Hematopoietic multipotent progenitor cell treated with erythropoietin and hydrocortisone succinate and interleukin-3 and kit ligand, for 8 days (in vitro differentiated cells): ENCODE measurements around the gene PGBD1.
A peak's percentile ranks its signal among the peaks of the same experiment; 100 is the strongest.

ENCODE experiments used
- DNase-seq: peaks from one replicate; pipeline ENCODE4 v3.0.0-alpha.2; 2015

Gene PGBD1, protein sequence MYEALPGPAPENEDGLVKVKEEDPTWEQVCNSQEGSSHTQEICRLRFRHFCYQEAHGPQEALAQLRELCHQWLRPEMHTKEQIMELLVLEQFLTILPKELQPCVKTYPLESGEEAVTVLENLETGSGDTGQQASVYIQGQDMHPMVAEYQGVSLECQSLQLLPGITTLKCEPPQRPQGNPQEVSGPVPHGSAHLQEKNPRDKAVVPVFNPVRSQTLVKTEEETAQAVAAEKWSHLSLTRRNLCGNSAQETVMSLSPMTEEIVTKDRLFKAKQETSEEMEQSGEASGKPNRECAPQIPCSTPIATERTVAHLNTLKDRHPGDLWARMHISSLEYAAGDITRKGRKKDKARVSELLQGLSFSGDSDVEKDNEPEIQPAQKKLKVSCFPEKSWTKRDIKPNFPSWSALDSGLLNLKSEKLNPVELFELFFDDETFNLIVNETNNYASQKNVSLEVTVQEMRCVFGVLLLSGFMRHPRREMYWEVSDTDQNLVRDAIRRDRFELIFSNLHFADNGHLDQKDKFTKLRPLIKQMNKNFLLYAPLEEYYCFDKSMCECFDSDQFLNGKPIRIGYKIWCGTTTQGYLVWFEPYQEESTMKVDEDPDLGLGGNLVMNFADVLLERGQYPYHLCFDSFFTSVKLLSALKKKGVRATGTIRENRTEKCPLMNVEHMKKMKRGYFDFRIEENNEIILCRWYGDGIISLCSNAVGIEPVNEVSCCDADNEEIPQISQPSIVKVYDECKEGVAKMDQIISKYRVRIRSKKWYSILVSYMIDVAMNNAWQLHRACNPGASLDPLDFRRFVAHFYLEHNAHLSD

DNA sequence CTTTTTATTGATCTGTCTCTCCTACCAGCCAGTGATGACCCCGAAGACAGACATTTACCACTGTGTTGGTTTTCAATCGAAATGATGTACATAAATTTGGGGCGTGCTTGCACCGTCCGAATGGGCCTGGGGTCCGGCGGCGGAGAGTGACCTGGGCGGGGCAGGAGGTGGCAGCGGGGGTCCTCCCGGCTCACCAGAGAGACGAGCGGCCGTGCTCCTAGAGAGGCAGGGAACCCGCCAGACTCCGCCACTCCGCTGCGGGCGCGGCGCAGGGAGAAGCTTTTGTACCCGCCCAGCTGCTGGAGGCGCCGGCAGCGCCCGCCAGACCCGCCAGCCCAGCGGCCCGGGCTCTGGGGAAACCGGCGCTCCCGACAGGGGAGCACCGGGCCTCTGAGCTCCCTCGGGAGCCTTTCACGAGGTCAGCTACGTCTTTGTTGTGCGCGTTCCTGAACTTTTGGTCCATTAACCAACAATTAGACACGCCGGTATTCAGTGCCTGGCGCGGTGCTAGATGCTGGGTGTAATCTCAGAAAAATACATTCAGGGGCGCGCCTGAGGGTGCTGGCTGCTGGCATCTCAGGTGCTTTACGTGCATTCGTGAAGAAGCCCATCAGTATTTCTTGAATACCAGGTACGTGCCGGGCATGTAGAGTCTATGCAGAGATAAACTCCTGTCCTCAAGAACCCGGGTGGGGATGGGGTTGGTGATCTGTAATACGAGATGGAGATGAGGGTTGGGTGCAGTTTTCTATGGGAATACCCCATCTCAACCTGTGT, at the start of gene PGBD1:
Gene PGBD1, plus strand, starts transcription at position 285 of the 777 bp plus-strand sequence. CDS start 2,242 bp downstream, outside the sequence.
- peak; percentile 75 for DNase-seq

DNA sequence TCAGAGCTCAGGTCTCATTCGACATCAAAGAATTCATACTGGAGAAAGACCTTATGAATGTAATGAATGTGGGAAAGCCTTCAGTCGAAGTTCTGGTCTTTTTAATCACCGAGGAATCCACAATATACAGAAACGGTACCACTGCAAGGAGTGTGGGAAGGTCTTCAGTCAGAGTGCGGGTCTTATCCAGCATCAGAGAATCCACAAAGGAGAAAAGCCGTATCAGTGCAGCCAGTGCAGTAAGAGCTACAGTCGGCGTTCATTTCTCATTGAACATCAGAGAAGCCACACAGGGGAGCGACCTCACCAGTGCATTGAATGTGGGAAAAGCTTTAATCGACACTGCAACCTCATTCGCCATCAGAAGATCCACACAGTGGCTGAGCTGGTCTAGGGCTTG, 48.6 kb upstream of the PGBD1 start:
- no peak for DNase-seq

DNA sequence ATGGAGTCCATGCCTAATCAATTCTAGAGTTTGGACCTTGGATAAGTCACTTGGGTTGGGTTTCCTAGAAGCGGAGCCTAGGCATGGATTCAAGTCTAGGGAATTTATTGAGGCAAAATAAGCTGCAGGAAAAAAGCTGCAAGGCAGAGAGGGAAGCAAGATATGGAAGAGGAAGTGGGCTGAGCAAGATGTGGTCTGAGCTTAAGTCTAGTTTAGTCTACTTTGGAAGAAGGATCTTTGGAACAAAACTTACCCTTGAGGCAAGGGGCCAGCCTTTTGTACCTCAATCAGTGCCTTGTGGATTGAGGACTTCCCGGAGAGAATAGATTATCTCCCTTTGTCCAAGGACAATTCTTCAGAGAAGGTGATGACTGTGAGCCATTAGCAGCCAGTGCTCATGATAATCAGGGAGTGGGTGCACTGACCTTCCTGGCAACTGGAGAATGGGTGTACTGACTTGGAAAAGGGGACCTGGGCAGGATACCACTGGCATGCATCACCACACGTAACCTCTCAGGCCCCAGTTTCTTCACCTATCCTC, 45.4 kb upstream of the PGBD1 start:
- DNase-seq, result no peak

DNA sequence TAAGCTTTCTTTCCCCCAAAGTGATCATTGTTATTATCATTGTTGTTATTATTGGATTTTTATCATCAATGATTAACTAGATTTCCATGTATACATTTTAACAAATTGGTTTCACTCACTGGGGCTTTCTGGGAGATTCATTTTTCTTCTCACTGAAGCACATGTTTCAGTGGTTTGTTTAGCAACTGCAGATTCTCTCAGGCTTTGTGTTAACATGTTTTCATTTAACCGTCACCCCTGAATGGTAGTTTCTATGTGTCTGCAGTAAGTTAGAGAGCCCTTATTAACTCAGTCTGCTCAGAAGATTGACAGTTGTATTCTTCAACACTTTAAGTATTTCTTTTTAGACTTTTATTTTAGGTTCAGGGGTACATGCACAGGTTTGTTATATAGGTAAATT, 41.7 kb upstream of the PGBD1 start:
- DNase-seq, result no peak

DNA sequence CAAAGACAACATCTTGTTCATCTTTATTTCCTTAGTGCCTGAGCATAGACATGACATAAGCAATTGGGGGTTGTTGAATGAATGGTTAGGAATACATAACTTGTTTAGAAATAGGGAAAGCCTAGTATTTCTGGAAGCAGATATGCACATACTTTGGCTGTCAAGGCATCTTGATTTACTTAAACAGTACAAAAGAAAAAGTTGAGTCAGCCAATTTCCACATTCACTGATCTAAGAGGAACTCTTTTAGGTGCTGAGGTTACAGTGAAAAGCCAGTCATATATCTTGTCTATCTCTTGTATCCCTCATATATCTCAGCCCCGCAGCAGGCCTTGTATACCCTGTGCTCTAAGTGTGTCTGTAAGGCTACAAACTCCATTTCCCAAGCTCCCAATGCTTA, 40.9 kb upstream of the PGBD1 start:
- no peak for DNase-seq

DNA sequence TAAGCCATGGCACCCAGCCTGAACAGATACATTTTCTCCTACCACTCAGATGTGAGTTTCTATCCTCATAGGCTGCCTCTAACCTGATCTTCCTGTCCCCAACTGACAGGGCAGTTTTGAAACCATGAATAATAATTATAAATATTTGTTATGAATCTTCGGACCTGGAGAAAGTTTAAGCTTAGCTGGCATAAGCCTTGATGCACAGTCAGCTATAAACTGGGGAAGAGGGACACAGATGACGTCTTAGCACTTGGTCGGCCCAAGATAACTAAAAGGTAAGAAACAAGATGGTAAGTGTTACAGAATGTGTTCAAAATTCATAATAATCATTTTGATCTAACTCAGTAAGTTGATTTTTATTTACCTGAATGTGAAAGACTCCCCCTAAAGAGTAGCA, 37.4 kb upstream of the PGBD1 start:
- DNase-seq, result no peak

DNA sequence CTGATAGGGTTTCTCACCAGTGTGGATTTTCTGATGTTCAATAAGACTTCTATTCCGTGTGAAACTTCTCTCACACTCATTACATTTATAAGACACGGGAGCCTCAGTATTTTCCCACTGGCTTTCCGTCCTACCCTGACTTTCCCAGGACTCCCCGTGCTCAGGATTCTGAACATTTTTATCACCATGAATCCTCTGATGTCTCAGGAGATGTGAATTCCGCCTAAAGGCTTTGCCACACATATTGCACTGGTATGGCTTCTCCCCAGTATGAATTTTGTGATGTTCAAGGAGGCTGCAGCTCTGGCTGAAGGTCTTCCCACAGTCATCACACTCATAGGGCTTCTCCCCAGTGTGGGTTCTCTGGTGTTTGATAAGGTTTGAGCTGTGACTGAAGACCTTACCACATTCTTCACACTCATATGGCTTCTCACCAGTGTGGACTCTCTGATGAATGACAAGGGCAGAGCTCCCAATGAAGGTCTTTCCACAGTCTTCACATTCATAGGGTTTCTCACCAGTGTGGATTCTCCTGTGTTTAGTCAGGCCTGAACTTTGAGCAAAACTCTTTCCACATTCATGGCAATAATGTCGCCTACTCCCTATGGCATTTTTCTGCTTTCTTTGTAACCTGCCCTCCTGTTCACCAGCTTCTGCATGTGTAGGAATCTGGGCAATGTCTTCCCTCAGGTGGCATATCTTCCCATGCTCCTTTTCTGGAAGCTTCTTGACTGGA, 36.0 kb upstream of the PGBD1 start:
- DNase-seq, result no peak

DNA sequence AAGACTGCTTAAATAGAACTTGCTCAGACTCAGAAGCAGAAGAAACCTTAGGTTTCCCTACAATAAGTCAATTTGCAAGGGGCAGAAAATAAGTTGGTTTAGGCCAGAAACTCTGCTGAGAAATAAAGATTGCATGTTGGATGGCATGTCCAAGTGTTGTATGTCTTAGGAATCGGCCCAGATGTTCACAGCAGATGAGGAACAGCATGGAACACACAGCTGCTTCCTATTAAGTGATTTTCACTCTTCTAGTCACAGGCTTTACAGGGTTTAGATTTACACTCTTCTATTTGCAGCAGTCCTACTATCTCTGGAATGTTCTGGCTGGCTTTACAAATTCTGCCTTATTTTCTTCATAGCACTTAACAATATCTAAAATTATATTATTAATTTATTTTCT, 32.5 kb upstream of the PGBD1 start:
- DNase-seq, result no peak

DNA sequence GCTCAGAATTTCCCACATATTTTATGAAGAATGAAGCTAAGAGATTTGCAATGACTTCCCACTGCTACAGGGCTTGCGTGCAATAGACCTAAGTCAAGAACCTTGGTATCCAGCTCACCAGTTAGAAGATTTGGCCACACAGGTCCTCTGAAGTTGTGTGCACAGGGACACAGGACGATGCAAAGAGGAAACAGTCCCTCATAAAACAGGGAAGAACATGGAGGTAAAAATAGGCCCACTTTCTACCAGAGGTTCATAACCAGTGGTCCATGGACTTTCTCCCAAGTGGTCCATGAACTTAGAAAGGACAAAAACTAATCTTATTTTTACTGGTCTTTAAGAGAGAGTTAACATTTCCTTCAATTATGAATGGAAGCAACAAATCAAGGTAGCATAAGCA, 30.6 kb upstream of the PGBD1 start:
- DNase-seq, result no peak

DNA sequence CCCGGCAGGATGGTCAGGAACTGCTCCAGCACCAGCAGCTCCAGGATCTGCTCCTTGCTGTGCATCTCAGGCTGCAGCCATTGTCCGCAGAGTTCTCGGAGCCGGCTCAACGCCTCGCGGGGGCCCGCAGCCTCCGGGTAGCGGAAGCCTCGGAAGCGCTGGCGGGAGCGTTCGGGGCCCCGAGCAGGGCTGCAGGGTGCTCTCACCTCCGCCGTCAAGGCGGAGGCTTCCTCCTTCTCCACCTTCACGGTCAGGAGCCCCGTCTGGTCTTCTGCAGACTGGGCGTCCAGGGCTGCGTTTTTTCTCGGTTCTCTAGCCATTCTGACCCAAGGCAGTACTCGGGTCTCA, 29.7 kb upstream of the PGBD1 start:
- DNase-seq, result peak; percentile 15

DNA sequence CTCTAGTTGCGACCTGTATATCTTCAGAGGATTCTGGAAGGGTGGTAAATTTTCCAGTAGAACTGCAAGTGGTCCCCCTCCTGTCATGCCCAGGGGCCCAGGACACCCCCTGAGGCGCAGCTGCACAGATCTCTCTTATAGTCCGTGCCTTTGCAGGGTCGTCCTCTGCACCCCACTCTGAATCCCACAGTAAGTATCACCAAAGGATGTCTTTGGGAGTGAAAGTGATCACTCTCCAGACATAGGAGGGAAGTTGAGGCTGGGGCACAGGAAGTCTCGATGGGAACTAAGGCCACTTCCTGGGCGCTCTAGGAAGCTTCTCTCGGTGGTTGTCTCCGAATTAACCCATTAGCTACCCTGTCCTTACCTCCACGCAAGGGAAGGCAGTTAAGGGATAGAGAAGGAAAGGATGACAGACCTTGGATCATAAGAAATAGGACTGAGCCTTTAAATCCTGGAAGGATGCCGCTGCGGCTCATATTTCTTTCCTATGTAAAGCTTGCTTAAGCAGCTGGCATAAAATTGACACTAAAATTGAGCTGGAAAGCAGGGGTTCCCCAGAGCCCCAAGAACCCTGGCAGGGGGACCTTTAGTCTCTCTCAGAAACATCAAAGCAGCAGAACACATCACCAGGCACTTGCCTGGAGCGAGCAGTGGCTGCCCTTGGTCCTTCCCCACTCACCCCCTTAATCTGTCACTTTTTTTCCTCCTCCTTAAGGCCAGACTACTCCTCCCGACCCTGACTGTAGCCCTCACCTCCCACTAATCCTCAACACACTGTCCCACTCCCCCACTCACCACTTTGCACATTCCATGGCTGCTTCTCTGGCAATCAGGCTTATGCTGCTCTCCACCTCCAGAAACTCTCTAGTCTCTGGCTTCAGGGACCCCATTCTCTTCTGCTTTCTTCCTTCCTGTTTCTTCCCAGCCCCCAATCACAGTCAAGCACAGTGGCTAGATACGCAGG, 29.1 kb upstream of the PGBD1 start, which contains the start of gene ZKSCAN4:
Gene ZKSCAN4, minus strand, starts transcription at position 261 of the 967 bp plus-strand sequence. CDS start 289 bp downstream, outside the sequence.
- peak; percentile 93 for DNase-seq

DNA sequence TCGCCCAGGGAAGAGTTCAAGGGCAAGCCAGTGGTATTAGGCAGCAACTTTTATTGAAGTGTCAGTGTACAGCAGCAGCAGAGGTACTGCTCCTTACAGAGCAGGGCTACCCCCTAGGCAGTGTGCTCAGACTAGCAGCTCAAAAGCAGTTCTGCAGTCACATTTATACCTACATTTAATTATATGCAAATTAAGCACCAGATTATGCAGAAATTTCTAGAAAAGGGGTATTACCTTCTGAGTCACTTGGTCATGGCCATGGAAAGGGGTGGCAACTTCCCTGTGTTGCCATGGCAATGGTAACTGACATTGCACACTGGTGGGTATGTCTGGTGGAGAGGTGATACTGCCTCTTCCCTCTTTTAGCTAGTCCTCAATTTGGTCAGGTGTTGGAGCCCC, 27.3 kb upstream of the PGBD1 start:
- peak; percentile 16 for DNase-seq

DNA sequence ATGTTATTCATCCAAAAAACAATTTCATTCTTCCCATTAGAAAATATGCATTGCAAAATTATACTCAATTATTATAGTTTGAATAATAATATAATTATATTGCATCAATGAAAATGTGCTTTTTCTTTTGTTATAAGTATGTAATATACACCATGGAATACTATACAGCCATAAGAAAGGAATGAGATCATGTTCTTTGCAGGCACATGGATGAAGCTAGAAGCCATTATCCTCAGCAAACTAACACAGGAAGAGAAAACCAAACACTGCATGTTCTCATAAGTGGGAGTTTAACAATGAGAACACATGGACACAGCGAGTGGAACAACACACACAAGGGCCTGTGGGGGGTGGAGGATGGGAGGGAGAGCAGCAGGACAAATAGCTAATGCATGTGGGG, 24.3 kb upstream of the PGBD1 start:
- no peak for DNase-seq

DNA sequence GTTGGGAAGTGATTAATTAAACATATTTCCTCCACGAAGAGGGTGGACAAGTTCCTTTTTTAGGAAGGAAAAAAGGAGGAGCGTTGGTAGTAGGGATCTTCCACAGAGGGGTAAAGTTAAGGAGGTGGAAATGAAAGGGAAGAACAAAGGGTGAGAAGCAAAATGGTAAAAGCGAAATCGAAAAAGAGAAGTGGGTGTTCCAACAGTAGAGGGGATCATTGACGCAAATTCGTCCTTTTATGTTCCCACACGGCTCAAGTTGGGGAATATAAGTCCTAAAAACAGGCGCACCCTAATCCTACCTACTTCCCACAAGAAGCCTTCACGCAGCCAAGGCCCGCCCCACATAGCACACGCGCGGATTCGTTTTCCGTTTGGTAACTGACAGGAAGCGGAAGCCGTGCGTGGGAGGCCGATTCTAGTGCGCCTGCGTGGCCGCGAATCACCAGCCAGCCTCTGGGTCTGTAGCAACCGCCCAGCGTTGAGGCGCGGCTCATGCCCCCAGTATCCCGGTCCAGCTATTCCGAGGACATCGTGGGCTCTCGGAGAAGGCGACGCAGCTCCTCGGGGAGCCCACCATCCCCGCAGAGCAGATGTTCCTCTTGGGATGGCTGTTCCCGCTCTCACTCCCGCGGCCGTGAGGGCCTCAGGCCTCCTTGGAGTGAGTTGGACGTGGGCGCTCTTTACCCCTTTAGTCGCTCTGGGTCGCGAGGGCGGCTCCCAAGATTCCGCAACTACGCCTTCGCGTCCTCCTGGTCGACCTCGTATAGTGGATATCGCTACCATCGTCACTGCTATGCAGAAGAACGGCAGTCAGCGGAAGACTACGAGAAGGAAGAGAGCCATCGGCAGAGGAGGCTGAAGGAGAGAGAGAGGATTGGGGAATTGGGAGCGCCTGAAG, 22.2 kb upstream of the PGBD1 start, which contains the start of gene NKAPL:
Gene NKAPL, plus strand, starts transcription at position 421 of the 901 bp plus-strand sequence. Its CDS starts 75 bp downstream, at position 496.
- DNase-seq, result peak; percentile 51

DNA sequence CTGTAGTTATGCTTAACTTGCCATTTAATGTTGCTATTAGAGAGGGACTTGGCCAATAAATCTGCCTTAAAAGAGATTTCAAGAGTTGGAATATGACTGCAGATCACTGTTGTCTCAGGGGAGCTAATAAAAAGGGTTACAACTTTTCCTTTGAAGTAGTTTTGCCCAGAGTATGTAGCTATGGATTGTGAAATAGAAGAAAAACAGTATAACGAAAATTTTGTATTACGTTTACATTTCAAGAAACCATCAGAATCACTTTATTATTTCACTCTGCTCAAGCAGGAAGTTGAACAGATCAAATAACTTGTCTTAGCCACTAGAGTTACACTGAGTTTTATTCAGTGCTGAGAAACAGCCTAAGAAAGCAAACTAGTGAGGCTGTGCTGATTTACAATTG, 17.4 kb upstream of the PGBD1 start:
- DNase-seq, result no peak

DNA sequence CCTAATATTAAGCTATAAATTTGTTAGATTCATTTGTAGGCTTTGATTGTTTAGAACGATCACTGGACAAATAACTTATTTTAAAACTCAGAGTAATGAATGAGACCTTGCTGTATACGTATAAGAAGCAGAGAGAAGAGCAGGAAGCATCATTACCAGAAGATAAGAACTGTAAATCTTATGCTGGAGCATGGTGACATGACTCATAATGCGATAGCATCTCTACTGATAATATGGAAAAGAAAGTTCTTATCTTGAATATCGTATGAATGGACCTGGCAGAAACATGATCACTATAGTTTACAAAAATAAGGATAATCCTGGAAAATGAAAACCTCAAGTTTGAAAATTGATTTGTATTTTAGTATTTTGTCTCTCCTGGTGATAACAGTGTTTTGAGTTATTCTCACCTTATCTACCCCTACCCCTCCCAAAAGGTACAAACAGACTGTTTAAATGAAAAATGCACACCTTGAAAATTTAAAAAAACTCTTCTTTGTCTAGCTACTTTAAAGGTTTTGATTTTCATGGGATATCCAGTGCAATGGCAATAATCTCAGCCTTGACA, 16.5 kb upstream of the PGBD1 start:
- DNase-seq, result no peak

DNA sequence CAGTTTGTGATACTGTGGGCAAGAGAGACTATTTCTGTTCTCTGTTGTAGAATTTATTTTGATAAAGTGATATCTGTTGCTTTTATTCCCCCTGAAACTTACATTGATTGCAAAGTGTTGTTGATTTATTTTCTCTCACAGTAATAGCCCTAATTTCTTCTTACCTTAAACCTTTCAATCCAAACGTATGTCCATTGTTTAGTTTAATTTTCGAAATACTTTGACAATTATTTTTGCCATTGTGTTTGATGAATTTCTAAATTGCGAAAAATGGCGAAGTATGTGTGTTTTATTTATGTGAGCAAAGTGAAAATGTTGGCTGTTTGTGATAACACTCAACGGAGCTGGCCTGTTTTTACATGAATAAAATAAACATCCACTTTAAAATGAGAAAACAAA, 14.8 kb upstream of the PGBD1 start:
- peak; percentile 12 for DNase-seq

DNA sequence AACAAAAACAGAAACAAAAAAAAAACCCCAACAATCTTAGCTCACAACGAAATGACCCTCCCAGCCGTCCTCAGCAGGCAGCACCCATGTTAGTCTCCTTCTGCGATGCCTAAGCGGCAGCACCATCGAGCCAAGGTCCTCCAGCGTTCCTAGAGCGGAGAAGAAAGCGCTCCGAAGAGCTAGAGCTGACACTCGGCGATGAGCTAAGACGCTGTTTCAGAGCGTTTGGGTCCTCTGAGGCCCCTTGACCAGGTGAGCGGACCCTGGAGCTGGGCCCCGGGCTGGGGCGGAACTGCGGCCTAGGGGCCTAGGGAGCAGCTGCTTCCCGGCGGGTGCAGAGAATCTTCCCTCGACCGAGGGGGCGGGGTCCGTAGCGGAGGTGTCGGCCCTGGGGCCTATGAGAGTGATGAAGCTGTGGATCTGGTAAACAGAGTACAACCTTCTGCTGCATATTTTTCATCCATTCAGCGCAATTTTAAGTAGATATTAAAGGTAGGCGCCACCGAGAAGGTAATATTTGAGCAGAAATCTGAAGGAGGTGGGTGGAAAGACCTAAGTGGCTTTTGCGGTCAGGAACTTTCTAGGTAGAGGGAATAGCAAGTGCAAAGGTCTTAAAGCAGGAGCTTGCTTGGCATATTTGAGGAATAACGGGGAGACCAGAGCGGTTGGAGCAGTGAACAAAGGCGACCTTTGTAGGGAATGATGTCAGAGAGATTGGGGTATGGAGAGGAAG, 14.2 kb upstream of the PGBD1 start, which contains the start of gene ZSCAN26:
Gene ZSCAN26, plus strand, starts transcription at position 182 of the 733 bp plus-strand sequence. CDS start 4,777 bp downstream, outside the sequence.
- DNase-seq, result peak; percentile 92

DNA sequence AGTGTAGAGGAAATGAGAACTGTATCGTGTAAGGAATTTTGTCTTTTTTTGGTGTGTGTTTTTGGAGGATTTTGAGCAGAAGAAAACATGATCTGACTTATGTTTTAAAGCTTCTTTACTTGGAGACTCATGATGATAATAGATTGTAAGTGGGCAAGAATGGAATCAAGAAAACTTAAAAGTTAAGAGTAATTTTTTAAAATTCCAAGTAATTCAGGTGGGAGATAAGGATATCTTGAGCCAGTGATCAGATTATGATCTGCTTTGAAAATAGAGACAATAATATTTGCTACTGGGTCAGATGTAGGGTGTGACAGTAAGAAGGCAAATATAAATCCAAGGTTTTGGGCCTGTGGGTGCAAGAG, 13.7 kb upstream of the PGBD1 start:
- no peak for DNase-seq
